Breast epithelium (tissue), 3 donors: ENCODE results near the gene CUEDC2.

Experiments
- POLR2A ChIP-seq: fragments of 450-650 bp; IDR thresholded peaks from one replicate; pipeline ENCODE4 v1.6.1; 2016; ENCODE audit warnings: antibody characterized with exemption, mild to moderate bottlenecking, moderate library complexity
- TF ChIP-seq, protein P1 (sequence below), 3 donors: fragments of 450-650 bp; IDR thresholded peaks; one replicate each; pipeline ENCODE4 v1.5.1; 2016 to 2017; ENCODE audit warnings: antibody characterized with exemption in 3 of 3, mild to moderate bottlenecking in 3 of 3, moderate library complexity in 3 of 3

DNA sequence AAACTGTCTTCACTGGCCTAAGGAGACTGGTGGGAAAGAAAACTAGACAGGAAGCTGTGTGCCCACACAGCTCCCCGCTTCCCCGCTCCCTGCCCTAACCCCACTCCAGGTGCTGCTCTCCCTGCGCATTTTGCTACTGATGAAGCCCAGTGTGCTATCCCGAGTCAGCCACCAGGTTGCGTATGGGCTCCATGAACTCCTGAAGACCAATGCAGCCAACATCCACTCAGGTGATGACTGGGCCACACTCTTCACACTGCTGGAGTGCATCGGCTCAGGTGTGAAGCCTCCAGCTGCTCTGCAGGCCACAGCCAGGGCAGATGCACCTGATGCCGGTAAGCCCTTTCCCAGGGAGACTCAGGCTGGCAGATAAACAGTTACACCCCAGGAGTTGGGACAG, 57.1 kb downstream of the CUEDC2 start:
- TF ChIP-seq, protein P1, sequence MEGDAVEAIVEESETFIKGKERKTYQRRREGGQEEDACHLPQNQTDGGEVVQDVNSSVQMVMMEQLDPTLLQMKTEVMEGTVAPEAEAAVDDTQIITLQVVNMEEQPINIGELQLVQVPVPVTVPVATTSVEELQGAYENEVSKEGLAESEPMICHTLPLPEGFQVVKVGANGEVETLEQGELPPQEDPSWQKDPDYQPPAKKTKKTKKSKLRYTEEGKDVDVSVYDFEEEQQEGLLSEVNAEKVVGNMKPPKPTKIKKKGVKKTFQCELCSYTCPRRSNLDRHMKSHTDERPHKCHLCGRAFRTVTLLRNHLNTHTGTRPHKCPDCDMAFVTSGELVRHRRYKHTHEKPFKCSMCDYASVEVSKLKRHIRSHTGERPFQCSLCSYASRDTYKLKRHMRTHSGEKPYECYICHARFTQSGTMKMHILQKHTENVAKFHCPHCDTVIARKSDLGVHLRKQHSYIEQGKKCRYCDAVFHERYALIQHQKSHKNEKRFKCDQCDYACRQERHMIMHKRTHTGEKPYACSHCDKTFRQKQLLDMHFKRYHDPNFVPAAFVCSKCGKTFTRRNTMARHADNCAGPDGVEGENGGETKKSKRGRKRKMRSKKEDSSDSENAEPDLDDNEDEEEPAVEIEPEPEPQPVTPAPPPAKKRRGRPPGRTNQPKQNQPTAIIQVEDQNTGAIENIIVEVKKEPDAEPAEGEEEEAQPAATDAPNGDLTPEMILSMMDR (IDR thresholded peaks at IDR 0.05): no peak
- no peak for TF ChIP-seq POLR2A
